Esophagus muscularis mucosa (tissue), 4 donors: Measurements from ENCODE around the gene TRERF1. TPM values are rescaled to one million over a fixed set of nuclear protein-coding genes. Genes with fewer than 3 reads are reported as not detected.

Experiments
- DNase-seq: peaks from one replicate; pipeline ENCODE4 v3.0.0-alpha.2; 2017; ENCODE audit errors: extremely low spot score
- H3K27ac ChIP-seq, 4 donors: fragments of 200-600 bp; sonication (generic); replicated peaks in 1 of 4; 1 replicate in 3 of 4; 2 replicates in 1 of 4; pipeline ENCODE4 v1.5.1; 2016 to 2019; ENCODE audit warnings: mild to moderate bottlenecking in 1 of 4
- H3K27me3 ChIP-seq, 4 donors: fragments of 200-600 bp; sonication (generic); one replicate each; pipeline versions ENCODE4 v1.5.1 to v1.6.0; 2016 to 2019
- H3K36me3 ChIP-seq, 4 donors: fragments of 200-600 bp; sonication (generic); one replicate each; pipeline ENCODE4 v1.5.1; 2016 to 2019
- H3K4me1 ChIP-seq, 4 donors: fragments of 200-600 bp; sonication (generic); one replicate each; pipeline ENCODE4 v1.5.1; 2016 to 2019
- H3K4me3 ChIP-seq, 4 donors: fragments of 200-600 bp; sonication (generic); 1 replicate in 2 of 4; 2 replicates in 2 of 4; pipeline ENCODE4 v1.5.1; 2016 to 2019; ENCODE audit warnings: mild to moderate bottlenecking in 4 of 4, moderate library complexity in 1 of 4
- H3K9me3 ChIP-seq, 4 donors: fragments of 200-600 bp; sonication (generic); 1 replicate in 3 of 4; 2 replicates in 1 of 4; pipeline ENCODE4 v1.5.1; 2016 to 2019
- EP300 ChIP-seq: sonication (generic); formaldehyde crosslinking; IDR thresholded peaks from one replicate; pipeline ENCODE4 v1.6.1; 2017; ENCODE audit warnings: antibody characterized with exemption
- POLR2A ChIP-seq: fragments of 450-650 bp; IDR thresholded peaks from one replicate; pipeline ENCODE4 v1.6.1; 2017; ENCODE audit warnings: antibody characterized with exemption, moderate library complexity, mild to moderate bottlenecking, low read depth
- POLR2AphosphoS5 ChIP-seq, 2 donors: sonication (generic); formaldehyde crosslinking; IDR thresholded peaks; one replicate each; pipeline ENCODE4 v1.6.1; 2017; ENCODE audit warnings: antibody characterized with exemption in 2 of 2
- WGBS: methylation state at CpG from one replicate; pipeline ENCODE4 v1.1.5; 2018; 5-methylcytosine and 5-hydroxymethylcytosine counted together
- intact Hi-C: fragments of 100-400 bp; cut with DNase I; formaldehyde crosslinking; loops from one replicate; pipeline ENCODE4 v1.15.1; 2023
- total RNA-seq, 4 donors: library from RNA; depleted of rRNA; stranded (reverse); fragments of >200 nt; gene quantifications; one replicate each; pipeline versions ENCODE4 v1.1.0 to v1.2.1, GENCODE V29; 2016
- TF ChIP-seq, protein P1 (sequence below), 3 experiments: fragments of 200-600 bp in 2 of 3; fragments of 450-650 bp in 1 of 3; sonication (generic) in 2 of 3; IDR thresholded peaks; one replicate each; pipeline ENCODE4 v1.5.1; 2017 to 2019; ENCODE audit warnings: antibody characterized with exemption in 3 of 3, mild to moderate bottlenecking in 2 of 3, moderate library complexity in 1 of 3

TRERF1 gene
- total RNA-seq, 4 donors from 2014 or later, result 4.6 to 8.6 (median 6.4) TPM

DNA sequence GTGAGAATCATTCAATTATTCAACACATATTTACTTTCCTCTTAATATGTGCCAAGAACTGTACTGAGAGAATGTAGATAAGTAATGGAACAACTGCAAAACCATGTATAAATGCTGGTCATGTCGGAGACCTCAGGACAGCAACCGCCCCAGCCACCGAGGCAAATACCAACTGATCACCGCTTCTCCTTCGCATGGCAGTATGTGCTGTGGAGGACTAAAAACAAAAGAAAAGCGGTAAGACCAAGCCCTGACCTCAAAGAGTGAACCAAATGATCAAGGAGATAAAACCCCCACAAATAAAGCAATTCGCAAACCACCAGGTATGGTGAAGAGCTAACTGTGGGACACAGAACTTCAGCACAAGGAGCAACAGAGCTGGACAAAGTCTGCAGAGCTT lies 104.3 kb downstream of the TRERF1 start:
- no peak for DNase-seq
- H3K36me3 ChIP-seq, result no peaks in the 10 kb centered on the region
- no peak overlapping the region for H3K4me3 ChIP-seq
- TF ChIP-seq, protein P1, sequence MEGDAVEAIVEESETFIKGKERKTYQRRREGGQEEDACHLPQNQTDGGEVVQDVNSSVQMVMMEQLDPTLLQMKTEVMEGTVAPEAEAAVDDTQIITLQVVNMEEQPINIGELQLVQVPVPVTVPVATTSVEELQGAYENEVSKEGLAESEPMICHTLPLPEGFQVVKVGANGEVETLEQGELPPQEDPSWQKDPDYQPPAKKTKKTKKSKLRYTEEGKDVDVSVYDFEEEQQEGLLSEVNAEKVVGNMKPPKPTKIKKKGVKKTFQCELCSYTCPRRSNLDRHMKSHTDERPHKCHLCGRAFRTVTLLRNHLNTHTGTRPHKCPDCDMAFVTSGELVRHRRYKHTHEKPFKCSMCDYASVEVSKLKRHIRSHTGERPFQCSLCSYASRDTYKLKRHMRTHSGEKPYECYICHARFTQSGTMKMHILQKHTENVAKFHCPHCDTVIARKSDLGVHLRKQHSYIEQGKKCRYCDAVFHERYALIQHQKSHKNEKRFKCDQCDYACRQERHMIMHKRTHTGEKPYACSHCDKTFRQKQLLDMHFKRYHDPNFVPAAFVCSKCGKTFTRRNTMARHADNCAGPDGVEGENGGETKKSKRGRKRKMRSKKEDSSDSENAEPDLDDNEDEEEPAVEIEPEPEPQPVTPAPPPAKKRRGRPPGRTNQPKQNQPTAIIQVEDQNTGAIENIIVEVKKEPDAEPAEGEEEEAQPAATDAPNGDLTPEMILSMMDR (IDR thresholded peaks at IDR 0.05), result no peak
- TF ChIP-seq POLR2AphosphoS5 (IDR thresholded peaks at IDR 0.05) (no peak), EP300 (no peak), POLR2A (no peak)
- 90% methylated on average over 7 of the region's 7 CpGs for WGBS
- no peaks in the 10 kb centered on the region for H3K27me3 ChIP-seq
- no peaks in the 10 kb centered on the region for H3K4me1 ChIP-seq
- no peak overlapping the region for H3K27ac ChIP-seq
- intact Hi-C loops, result no loop called here
- no peaks in the 10 kb centered on the region for H3K9me3 ChIP-seq

GRCh38 chr6:42345696-42346416 lies 105.9 kb downstream of the TRERF1 start:
- H3K27me3 ChIP-seq, result no peaks in the 10 kb centered on the region
- WGBS, result 76% methylated on average over 4 of the region's 8 CpGs
- H3K9me3 ChIP-seq, result no peaks in the 10 kb centered on the region
- no peak for DNase-seq
- TF ChIP-seq POLR2A (no peak), POLR2AphosphoS5 (IDR thresholded peaks at IDR 0.05) (no peak), EP300 (no peak)
- TF ChIP-seq, protein P1 (IDR thresholded peaks at IDR 0.05), result no peak
- H3K4me1 ChIP-seq, result no peaks in the 10 kb centered on the region
- H3K36me3 ChIP-seq, result no peaks in the 10 kb centered on the region
- intact Hi-C loops, result no loop called here
- H3K4me3 ChIP-seq, result no peak overlapping the region
- no peak overlapping the region for H3K27ac ChIP-seq

- H3K27me3 ChIP-seq, result no peaks in the 10 kb centered on the region
- no peaks in the 10 kb centered on the region for H3K36me3 ChIP-seq
- TF ChIP-seq POLR2A, result no peak
- no peak for TF ChIP-seq POLR2AphosphoS5 (IDR thresholded peaks at IDR 0.05)
- no peak for TF ChIP-seq EP300
- TF ChIP-seq, protein P1 (IDR thresholded peaks at IDR 0.05), result no peak
- no peak for DNase-seq
- H3K9me3 ChIP-seq, result no peaks in the 10 kb centered on the region
- intact Hi-C loops, result no loop called here
- no peak overlapping the region for H3K27ac ChIP-seq
- H3K4me1 ChIP-seq, result no peaks in the 10 kb centered on the region
- no peak overlapping the region for H3K4me3 ChIP-seq
- 88% methylated on average over 1 of the region's 1 CpG for WGBS
Measured at GRCh38 chr6:42344756-42345155, 107.0 kb downstream of the TRERF1 start.

DNA sequence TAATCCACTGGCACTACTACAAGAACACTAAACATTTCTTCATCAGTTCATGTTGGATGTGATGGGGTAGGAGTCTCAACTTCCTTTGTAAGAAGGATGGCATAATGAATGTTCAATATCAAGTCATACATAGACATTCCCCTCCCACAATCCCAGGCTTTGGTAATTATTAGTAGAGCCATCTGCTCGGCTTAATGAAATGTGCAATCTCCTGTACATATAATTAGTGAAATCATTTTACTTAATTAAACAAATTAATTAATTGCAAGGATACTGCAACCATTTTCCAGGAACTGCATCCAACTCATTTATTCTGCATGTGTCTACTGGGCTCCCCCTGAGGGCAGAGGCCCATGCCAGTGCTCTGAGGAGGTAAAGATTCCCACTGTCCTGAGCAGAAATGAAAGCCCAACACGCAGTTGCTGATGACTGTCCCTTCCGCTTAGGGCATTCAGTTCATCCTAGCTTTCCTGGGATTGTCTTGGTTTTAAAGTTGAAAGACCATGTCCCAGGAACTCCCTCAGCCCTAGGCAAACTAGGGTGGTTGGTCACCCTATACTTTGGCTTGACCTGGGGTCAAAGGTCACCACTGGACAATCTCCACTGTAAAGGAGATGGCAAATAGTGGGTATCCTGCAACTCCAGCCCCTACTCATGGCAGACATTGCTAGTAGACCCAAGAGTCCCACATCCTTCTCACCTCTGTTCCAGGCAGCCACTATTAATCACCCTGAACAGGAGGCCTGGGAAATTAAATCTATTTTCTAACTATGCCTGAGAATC lies 109.8 kb downstream of the TRERF1 start:
- no peak for DNase-seq
- Histone ChIP-seq H3K4me1 (peaks cover 0 to 6% (median 3%) of the 10 kb centered on the region in 4 donors), H3K9me3 (no peaks in the 10 kb centered on the region), H3K27ac (no peak overlapping the region), H3K27me3 (no peaks in the 10 kb centered on the region), H3K4me3 (no peak overlapping the region), H3K36me3 (no peaks in the 10 kb centered on the region)
- intact Hi-C loops, result no loop called here
- TF ChIP-seq, protein P1 (IDR thresholded peaks at IDR 0.05), result no peak
- no peak for TF ChIP-seq POLR2AphosphoS5 (IDR thresholded peaks at IDR 0.05)
- no peak for TF ChIP-seq POLR2A
- TF ChIP-seq EP300, result no peak
- 98% methylated on average over 3 of the region's 3 CpGs for WGBS
